ENCODE data around the gene TOLLIP.

The TOLLIP gene

GRCh38 chr11:1306186-1307162 lies 3.0 kb downstream of the TOLLIP start:
- TF ChIP-seq POLR2AphosphoS5 (IDR thresholded peaks at IDR 0.05; ENCODE audit: low read depth, low read length) (no peak), TAF1 (IDR thresholded peaks at IDR 0.05; ENCODE audit: borderline replicate concordance, low read depth, low read length) (no peak), POLR2A (IDR thresholded peaks at IDR 0.05; ENCODE audit: low read depth, low read length) (no peak)
- FAIRE-seq, result no peak
- no peak for DNase-seq (ENCODE audit: insufficient read length)

DNA sequence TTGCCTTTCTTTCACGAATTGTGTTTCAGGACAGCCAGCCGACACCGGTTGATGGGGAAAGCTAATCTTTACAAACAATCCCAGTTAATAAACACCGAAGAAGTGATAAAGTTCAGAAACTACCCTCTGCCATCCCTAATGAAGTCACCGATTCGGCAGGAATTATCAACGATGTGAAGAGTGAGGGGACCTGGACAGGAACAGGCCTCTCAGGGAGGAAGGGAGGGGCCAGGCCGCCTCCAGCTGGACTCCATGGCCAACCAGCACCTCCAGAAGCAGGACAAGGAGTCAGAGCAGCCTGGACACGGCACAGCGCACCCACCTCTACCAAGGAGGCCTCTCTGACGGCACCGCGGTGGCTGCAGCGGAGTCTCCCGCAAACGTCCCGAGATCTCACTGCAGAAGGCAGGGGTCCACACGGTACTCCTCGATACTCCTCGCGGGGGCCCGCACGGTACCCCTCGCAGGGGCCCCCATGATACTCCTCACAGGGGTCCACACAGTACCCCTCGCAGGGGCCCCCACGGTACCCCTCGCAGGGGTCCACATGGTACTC lies 3.9 kb downstream of the TOLLIP start:
- FAIRE-seq, result no peak
- DNase-seq (ENCODE audit: insufficient read length), result no peak
- no peak for TF ChIP-seq POLR2AphosphoS5 (IDR thresholded peaks at IDR 0.05; ENCODE audit: low read depth, low read length)
- no peak for TF ChIP-seq POLR2A (IDR thresholded peaks at IDR 0.05; ENCODE audit: low read depth, low read length)
- TF ChIP-seq TAF1 (IDR thresholded peaks at IDR 0.05; ENCODE audit: borderline replicate concordance, low read depth, low read length), result no peak

DNA sequence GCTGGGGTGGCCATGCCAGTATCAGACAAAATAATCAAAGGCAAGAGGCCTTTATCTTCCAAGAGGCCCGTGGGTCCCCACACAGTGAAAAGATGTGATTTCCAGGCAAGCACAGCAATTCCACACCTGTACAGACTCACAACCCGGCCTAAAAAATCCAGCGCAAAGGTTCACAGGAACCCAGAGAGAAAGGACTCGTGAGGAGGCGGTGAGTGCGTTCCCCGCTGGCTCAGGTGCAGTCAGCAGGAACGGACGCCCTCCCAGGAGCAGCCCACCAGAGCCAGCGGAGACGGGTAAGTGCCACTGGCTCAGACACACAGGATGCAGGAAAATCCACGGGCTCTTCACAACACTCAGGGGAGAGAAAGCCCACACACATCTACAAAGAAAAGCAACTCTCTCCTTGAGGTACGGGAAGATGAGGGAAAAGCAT lies 4.4 kb downstream of the TOLLIP start:
- FAIRE-seq (no peak), DNase-seq (ENCODE audit: insufficient read length) (no peak)
- no peak for TF ChIP-seq POLR2AphosphoS5 (IDR thresholded peaks at IDR 0.05; ENCODE audit: low read depth, low read length)
- no peak for TF ChIP-seq TAF1 (IDR thresholded peaks at IDR 0.05; ENCODE audit: borderline replicate concordance, low read depth, low read length)
- no peak for TF ChIP-seq POLR2A (IDR thresholded peaks at IDR 0.05; ENCODE audit: low read depth, low read length)

GRCh38 chr11:1304380-1304779 lies 5.1 kb downstream of the TOLLIP start:
- TF ChIP-seq TAF1 (IDR thresholded peaks at IDR 0.05; ENCODE audit: borderline replicate concordance, low read depth, low read length) (no peak), POLR2A (IDR thresholded peaks at IDR 0.05; ENCODE audit: low read depth, low read length) (no peak), POLR2AphosphoS5 (IDR thresholded peaks at IDR 0.05; ENCODE audit: low read depth, low read length) (no peak)
- DNase-seq (ENCODE audit: insufficient read length) (no peak), FAIRE-seq (no peak)

DNA sequence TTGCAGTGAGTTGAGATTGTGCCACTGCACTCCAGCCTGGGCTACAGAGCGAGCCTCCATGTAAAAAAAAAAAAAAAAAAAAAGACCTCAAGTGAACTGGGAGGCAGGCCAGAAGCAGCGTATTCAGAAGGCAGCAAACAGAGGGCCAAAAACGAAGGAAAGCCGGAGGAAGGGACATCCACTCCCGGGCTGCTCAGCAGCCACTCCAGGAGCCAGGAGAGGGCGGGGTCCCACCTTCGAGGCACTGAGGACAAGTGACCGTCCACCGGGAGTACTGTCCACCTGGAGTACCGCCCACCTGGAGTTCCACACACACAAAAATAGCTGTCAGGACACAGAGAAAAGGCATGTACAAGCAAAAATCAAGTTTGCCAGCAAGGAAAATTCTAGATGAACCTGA lies 5.5 kb downstream of the TOLLIP start:
- DNase-seq (ENCODE audit: insufficient read length), result peak; percentile 2
- TF ChIP-seq POLR2A (IDR thresholded peaks at IDR 0.05; ENCODE audit: low read depth, low read length), result no peak
- FAIRE-seq, result no peak

GRCh38 chr11:1303126-1303821 lies 6.2 kb downstream of the TOLLIP start:
- DNase-seq (ENCODE audit: insufficient read length) (peak; percentile 11), FAIRE-seq (no peak)

GRCh38 chr11:1302461-1303125 lies 6.8 kb downstream of the TOLLIP start:
- TF ChIP-seq POLR2AphosphoS5 (IDR thresholded peaks at IDR 0.05; ENCODE audit: low read depth, low read length), result no peak
- no peak for TF ChIP-seq TAF1 (IDR thresholded peaks at IDR 0.05; ENCODE audit: borderline replicate concordance, low read depth, low read length)
- no peak for TF ChIP-seq POLR2A (IDR thresholded peaks at IDR 0.05; ENCODE audit: low read depth, low read length)
- no peak for FAIRE-seq
- no peak for DNase-seq (ENCODE audit: insufficient read length)

More at GRCh38 chr11:1303126-1303821, 6.2 kb downstream of the TOLLIP start:
- no peak for TF ChIP-seq POLR2A (IDR thresholded peaks at IDR 0.05; ENCODE audit: low read depth, low read length)
- no peak for TF ChIP-seq TAF1 (IDR thresholded peaks at IDR 0.05; ENCODE audit: borderline replicate concordance, low read depth, low read length)

- FAIRE-seq (no peak), DNase-seq (ENCODE audit: insufficient read length) (peak; percentile 2)
- TF ChIP-seq POLR2AphosphoS5 (IDR thresholded peaks at IDR 0.05; ENCODE audit: low read depth, low read length), result no peak
- no peak for TF ChIP-seq POLR2A (IDR thresholded peaks at IDR 0.05; ENCODE audit: low read depth, low read length)
- TF ChIP-seq TAF1 (IDR thresholded peaks at IDR 0.05; ENCODE audit: borderline replicate concordance, low read depth, low read length), result no peak
These were observed 7.4 kb downstream of the TOLLIP start for GRCh38 chr11:1302041-1302460.

DNA sequence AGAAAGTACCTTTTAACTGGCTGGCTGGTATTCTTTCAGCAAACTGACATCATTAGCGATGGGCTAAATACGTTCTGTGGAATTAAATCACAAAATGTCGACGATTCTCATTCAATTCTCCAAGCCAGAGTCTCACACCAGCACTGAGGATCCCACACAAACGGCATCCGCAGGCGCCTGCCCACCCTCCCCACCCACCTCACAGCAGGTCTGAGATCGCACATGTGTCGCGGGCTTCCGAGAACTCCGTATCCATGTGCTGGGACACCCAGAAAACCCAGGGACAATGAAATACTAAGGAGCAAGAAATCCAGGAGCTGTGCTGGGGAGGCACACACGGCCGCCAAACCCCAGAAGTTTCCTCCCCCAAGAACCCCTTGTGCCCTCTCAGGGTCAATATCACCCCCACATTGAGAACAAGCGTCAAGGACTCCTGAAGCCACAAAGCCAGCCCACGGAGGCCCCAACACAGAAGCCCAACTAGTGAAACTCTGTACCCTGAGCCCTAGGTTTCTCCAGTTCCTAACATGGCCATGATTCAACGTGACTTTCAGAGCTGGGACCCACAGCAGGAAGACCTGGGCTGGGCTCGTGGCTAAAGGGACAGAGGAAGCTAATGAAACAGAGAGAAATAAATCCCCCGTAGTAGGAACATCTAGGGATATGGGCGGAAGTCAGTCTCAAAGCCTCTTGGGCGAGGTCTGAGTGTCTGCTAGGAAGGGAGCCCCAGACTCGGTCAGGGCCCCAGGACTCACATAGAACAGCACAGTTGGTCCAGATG lies 8.0 kb downstream of the TOLLIP start:
- no peak for FAIRE-seq
- DNase-seq (ENCODE audit: insufficient read length), result peak; percentile 2
- TF ChIP-seq TAF1 (IDR thresholded peaks at IDR 0.05; ENCODE audit: borderline replicate concordance, low read depth, low read length), result no peak
- TF ChIP-seq POLR2A (IDR thresholded peaks at IDR 0.05; ENCODE audit: low read depth, low read length), result no peak
- TF ChIP-seq POLR2AphosphoS5 (IDR thresholded peaks at IDR 0.05; ENCODE audit: low read depth, low read length), result no peak

DNA sequence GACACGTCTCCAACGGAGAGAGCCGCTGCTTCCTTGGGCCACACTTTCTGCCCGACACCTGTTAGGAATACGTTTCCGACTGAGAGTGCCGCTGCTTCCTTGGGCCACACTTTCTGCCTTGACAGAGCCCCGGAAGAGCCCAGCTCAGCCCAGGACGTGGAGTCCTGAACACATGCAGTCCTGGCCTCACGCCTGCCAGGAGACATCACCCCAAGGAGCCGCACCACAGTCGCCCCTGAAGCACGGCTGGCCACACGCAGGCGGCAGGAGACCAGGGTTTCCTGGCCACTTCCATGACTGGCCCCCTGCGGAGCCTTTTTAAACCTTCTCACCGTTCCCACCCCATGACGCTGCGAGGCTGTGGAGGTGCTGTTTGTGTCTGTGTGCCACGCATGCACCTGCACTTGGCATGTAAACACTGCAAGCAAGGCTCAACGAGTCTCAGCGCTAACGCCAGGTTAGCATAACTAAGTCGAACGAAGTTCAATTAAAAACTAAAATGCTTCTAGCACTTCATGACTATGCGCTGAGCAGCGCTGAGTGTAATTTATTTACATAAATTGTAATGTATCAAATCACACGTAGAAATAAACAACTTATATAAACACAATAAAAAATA lies 8.8 kb downstream of the TOLLIP start:
- FAIRE-seq, result no peak
- TF ChIP-seq POLR2AphosphoS5 (IDR thresholded peaks at IDR 0.05; ENCODE audit: low read depth, low read length) (no peak), POLR2A (IDR thresholded peaks at IDR 0.05; ENCODE audit: low read depth, low read length) (no peak), TAF1 (IDR thresholded peaks at IDR 0.05; ENCODE audit: borderline replicate concordance, low read depth, low read length) (no peak)
- no peak for DNase-seq (ENCODE audit: insufficient read length)
